ENCODE results near the gene ZNF586.

DNA sequence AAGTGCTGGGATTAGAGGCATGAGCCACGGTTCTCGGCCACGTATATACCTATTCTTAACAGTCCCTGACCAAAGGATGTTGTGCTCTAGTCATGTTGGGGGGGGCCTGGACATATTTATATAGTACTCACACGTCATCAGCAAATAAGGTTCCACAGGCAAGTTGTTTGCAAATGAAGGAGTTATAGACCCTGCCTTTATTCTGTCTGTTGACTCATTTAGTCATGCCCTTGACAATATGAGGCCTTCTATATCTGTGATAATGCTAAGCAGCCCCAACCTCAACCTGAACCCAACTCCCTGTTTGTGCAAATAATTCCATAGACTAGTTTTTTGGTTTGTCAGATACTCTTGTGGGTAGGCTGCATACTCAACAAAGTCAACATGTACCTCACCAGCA lies 8.9 kb downstream of the ZNF586 start:
- TF ChIP-seq, protein P1, sequence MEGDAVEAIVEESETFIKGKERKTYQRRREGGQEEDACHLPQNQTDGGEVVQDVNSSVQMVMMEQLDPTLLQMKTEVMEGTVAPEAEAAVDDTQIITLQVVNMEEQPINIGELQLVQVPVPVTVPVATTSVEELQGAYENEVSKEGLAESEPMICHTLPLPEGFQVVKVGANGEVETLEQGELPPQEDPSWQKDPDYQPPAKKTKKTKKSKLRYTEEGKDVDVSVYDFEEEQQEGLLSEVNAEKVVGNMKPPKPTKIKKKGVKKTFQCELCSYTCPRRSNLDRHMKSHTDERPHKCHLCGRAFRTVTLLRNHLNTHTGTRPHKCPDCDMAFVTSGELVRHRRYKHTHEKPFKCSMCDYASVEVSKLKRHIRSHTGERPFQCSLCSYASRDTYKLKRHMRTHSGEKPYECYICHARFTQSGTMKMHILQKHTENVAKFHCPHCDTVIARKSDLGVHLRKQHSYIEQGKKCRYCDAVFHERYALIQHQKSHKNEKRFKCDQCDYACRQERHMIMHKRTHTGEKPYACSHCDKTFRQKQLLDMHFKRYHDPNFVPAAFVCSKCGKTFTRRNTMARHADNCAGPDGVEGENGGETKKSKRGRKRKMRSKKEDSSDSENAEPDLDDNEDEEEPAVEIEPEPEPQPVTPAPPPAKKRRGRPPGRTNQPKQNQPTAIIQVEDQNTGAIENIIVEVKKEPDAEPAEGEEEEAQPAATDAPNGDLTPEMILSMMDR (conservative IDR thresholded peaks at IDR 0.05; ENCODE audit: low read depth, low read length): no peak
- TF ChIP-seq EZH2phosphoT487 (IDR thresholded peaks at IDR 0.05; ENCODE audit: borderline replicate concordance, low read length): no peak
- no peak for TF ChIP-seq EZH2 (IDR thresholded peaks at IDR 0.05; ENCODE audit: low read length, unreplicated experiment)
